Erythroblast (primary cell): ENCODE results near the gene RNU6-9.
"Not testable (repeated sequence)": the region's sequence is repeated elsewhere in the genome, so short reads cannot be mapped to it uniquely, and the experiment has no call there.

Experiments
- DNase-seq, 2 experiments: peaks; one replicate each; lab custom pipeline; 2025; lab: John Stamatoyannopoulos, UW
- GATA1 ChIP-seq: IDR thresholded peaks from 2 replicates; pipeline ENCODE4 v1.6.1; 2011; ENCODE audit warnings: low read depth, mild to moderate bottlenecking, control low read depth, low read length, moderate library complexity
- POLR2A ChIP-seq: IDR thresholded peaks from 2 replicates; pipeline ENCODE4 v1.6.1; 2011; ENCODE audit warnings: mild to moderate bottlenecking, low read length

The RNU6-9 gene

GRCh38 chr19:879711-880438 is 13.4 kb upstream of the RNU6-9 start:
- TF ChIP-seq POLR2A, result no peak
- TF ChIP-seq GATA1, result no peak
- DNase-seq, result no peak

- no peak for DNase-seq
- TF ChIP-seq GATA1 (no peak), POLR2A (no peak)
Measured at GRCh38 chr19:881385-882071, 11.8 kb upstream of the RNU6-9 start.

GRCh38 chr19:882871-883497 is 10.3 kb upstream of the RNU6-9 start:
- no peak for DNase-seq
- no peak for TF ChIP-seq POLR2A
- no peak for TF ChIP-seq GATA1

GRCh38 chr19:883661-884211 is 9.5 kb upstream of the RNU6-9 start:
- no peak for TF ChIP-seq POLR2A
- TF ChIP-seq GATA1, result no peak

GRCh38 chr19:884420-885211 is 8.7 kb upstream of the RNU6-9 start:
- TF ChIP-seq GATA1, result no peak
- TF ChIP-seq POLR2A, result no peak
- no peak for DNase-seq

More at GRCh38 chr19:883661-884211, 9.5 kb upstream of the RNU6-9 start:
- DNase-seq, result peak in 1 of 2 experiments; percentile 38

- TF ChIP-seq POLR2A, result no peak
- no peak for TF ChIP-seq GATA1
- no peak for DNase-seq
Measured at GRCh38 chr19:885536-886224, 7.6 kb upstream of the RNU6-9 start.

GRCh38 chr19:887072-887471 is 6.2 kb upstream of the RNU6-9 start:
- TF ChIP-seq POLR2A, result no peak
- TF ChIP-seq GATA1, result no peak
- DNase-seq, result no peak

GRCh38 chr19:887599-887998 is 5.7 kb upstream of the RNU6-9 start:
- no peak for TF ChIP-seq POLR2A
- no peak for TF ChIP-seq GATA1
- no peak for DNase-seq

- DNase-seq, result peak; percentile 63 to 64
- no peak for TF ChIP-seq POLR2A
Measured at GRCh38 chr19:888581-889385, 4.5 kb upstream of the RNU6-9 start.

- DNase-seq, result no peak
- no peak for TF ChIP-seq POLR2A
- TF ChIP-seq GATA1, result no peak
Measured at GRCh38 chr19:889662-890295, 3.5 kb upstream of the RNU6-9 start.

GRCh38 chr19:890831-891230 is 2.5 kb upstream of the RNU6-9 start:
- DNase-seq, result no peak
- TF ChIP-seq POLR2A (no peak), GATA1 (no peak)

GRCh38 chr19:891421-892200 is 1.7 kb upstream of the RNU6-9 start:
- not testable (repeated sequence) for DNase-seq
